CD4-positive, alpha-beta T cell treated with Interleukin-15 for 1 hour (primary cell): ENCODE measurements around the gene DTL.

ENCODE experiments used
- DNase-seq: peaks from one replicate; pipeline ENCODE4 v3.0.0-alpha.2; 2020

DTL gene

DNA sequence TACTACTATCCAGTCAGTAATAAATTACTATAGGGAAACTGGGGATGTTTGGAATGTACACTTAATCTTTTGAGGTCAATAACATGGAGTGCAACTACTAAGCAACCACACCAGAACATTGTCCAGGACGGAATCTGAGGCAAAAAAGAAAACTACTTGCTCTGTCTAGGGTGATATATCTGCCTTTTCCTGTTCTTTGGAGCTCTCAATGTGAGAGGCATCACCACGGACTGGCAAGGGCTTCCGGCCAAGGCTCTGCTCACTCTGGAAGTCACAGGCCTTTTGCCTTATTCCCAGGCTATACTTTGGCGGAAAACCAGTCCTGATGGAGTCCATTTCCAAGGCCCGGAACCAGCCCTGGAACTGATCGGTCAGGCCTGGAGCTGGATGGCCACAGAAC lies 94.2 kb downstream of the DTL start:
- no peak for DNase-seq

DNA sequence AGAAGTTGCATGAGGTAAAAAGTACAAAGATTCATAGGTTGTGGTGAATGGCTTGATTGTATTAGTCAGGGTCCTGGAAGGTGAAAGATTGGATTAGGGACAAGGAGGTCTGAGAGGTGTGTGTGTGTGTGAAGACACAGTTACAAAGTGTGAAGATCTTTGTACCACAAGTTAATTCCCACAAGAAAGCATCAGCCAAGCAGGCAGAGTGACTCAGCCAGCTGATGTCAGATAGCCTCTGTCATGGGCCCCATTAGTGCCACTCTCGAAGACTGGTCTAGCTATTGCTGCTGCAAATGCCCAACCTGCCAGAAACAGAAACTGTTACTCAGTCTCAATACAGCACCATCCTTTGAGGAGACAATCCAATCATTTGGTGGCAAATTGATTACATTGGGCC lies 96.5 kb downstream of the DTL start:
- DNase-seq = no peak

DNA sequence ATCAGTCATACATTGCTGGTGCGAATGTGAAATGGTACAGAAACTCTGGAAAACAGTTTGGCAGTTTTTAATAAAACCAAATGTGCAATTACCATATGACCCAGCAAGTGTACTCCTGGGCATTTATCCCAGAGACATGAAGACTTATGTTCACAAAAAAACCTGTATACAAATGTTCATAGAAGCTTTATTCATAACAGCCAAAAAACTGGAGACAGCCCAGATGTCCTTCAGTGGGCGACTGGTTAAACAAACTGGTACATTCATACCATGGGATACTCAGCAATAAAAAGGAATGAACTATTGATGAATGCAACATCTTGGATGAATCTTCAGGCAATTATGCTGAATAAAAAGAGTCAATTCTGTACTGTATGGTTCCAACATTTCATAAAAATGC lies 97.8 kb downstream of the DTL start:
- no peak for DNase-seq

- no peak for DNase-seq
Observed at GRCh38 chr1:212135166-212135565, 99.6 kb downstream of the DTL start.

DNA sequence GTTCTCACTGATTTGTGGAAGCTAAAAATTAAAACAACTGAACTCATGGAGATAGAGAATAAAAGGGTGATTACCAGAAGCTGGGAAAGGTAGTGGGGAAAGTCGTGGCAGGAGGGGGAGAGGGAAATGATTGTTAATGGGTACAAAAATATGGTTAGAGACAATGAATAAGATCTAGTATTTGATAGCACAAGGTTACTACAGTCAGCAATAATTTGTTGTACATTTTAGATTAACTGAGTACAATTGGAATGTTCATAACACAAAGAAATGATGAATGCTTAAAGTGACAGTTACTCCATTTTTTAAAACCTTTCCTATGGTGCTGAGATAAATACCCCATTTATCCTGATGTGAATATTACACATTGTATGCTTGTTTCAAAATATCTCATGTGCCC lies 102.3 kb downstream of the DTL start:
- no peak for DNase-seq

GRCh38 chr1:212138457-212138856 lies 102.9 kb downstream of the DTL start:
- no peak for DNase-seq

DNA sequence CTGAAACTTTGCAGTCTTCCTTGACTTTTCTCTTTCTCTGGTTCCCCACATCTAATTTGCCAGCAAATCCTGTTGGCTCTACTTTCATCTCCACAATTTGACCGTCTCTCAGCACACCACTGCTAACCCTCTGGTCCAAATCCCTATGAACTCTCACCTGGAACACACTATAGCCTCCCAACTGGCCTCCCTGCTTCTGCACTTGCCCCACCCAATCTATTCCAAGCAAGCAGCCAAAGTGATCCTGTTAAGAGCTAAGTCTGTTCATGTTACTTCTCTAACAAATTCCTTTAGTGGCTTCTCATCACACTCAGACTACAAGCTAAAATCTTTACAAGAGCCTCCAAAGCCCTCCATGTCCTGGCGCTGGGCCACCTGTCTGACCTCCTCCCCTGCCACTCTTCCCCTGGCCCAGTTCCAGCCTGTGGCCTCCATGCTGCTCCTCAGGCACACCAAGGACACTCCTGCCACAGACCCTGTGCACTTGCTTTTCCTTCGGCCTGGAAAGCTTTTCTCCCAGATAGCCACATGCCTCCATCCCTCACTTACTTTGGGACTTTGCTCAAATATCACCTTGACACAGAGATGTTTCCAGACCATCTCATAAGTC lies 104.1 kb downstream of the DTL start:
- DNase-seq = no peak

GRCh38 chr1:212141404-212141803 lies 105.9 kb downstream of the DTL start:
- no peak for DNase-seq

- DNase-seq = no peak
Observed at GRCh38 chr1:212142883-212143530, 107.5 kb downstream of the DTL start.

DNA sequence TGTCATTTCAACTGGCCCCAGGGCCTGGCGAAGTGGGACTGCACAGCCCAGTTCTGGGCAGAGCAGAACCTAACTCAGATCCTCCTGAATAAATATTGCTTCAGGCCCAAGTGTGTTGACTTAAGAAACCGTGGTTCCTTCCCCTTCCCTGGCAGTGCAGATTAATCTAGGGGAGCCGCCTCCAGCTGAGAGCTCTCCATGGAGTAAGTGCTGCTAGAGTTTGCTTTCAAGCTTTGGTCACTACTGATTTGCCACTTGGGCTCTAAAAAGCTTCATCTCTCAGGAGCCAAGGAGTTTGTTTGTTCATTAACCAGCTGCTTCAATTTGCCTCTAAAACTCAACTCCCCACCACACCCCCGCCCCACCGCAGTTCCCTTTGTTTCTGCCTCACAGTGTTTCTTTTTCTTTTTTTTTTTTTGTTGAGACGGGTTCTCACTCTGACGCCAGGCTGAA lies 112.1 kb downstream of the DTL start:
- DNase-seq = no peak

DNA sequence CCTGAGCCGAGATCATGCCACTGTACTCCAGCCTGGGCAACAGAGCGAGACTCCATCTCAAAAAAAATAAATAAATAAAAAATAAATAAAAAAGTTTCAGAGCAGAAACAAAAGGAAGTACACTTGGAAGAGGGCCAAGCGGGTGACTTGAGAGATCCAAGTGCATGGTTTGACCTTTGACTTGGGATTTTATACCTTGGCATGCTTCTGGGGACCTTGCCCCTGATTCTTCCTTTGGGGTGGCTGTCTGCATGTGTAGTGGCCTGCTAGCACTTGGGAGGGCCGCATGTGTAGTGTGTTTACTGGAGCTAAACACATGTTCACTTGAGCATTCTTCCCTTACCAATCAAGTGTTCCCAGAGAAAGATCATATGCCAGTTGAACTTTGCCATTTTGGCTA lies 114.0 kb downstream of the DTL start:
- DNase-seq = no peak

- DNase-seq = no peak
Observed at GRCh38 chr1:212152308-212152693, 116.8 kb downstream of the DTL start.

GRCh38 chr1:212152869-212153268 lies 117.3 kb downstream of the DTL start:
- DNase-seq = no peak

DNA sequence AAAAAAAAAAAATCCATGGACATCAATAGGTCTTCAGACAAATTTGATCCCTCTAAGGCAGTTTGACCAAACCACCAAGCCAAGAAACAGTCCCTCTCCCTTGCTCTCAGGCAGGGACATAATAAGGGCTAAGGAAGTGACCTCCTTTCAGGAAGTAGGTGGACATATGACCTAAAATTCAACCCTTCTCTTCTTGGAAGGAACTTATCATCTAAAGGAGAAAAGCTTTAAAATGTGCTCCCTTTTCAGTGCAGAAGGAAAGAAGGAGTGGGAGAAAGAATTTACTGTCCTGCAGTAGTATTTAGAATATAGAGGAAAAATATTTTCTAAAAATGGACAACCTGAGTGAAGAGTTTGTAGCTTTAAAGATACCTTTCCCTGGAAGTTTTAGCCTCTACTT lies 118.1 kb downstream of the DTL start:
- no peak for DNase-seq
